Measurements from ENCODE around the gene PCLO.

Gene PCLO

GRCh38 chr7:82839063-82839462 lies 323.6 kb downstream of the PCLO start:
- no peak for DNase-seq (ENCODE audit: low read depth)

- no peak for DNase-seq (ENCODE audit: low read depth)
Observed at GRCh38 chr7:82838314-82838713, 324.4 kb downstream of the PCLO start.

- DNase-seq (ENCODE audit: low read depth), result no peak
Observed at GRCh38 chr7:82823073-82823472, 339.6 kb downstream of the PCLO start.

- DNase-seq (ENCODE audit: low read depth), result no peak
Observed at GRCh38 chr7:82821037-82821436, 341.6 kb downstream of the PCLO start.

- no peak for DNase-seq (ENCODE audit: low read depth)
Observed at GRCh38 chr7:82818171-82818570, 344.5 kb downstream of the PCLO start.

GRCh38 chr7:82816272-82816671 lies 346.4 kb downstream of the PCLO start:
- no peak for DNase-seq (ENCODE audit: low read depth)

GRCh38 chr7:82810558-82811259 lies 352.0 kb downstream of the PCLO start:
- DNase-seq (ENCODE audit: low read depth), result peak; percentile 53

GRCh38 chr7:82808633-82809032 lies 354.1 kb downstream of the PCLO start:
- DNase-seq (ENCODE audit: low read depth), result no peak

GRCh38 chr7:82805527-82805960 lies 357.1 kb downstream of the PCLO start:
- DNase-seq (ENCODE audit: low read depth), result peak; percentile 88

- DNase-seq (ENCODE audit: low read depth), result no peak
Observed at GRCh38 chr7:82803411-82803810, 359.3 kb downstream of the PCLO start.

GRCh38 chr7:82789883-82790609 lies 372.6 kb downstream of the PCLO start:
- DNase-seq (ENCODE audit: low read depth), result no peak

- no peak for DNase-seq (ENCODE audit: low read depth)
Observed at GRCh38 chr7:82778021-82778420, 384.7 kb downstream of the PCLO start.

- DNase-seq (ENCODE audit: low read depth), result no peak
Observed at GRCh38 chr7:82762880-82763279, 399.8 kb downstream of the PCLO start.

GRCh38 chr7:82760831-82761230 lies 401.9 kb downstream of the PCLO start:
- DNase-seq (ENCODE audit: low read depth), result peak; percentile 15

- DNase-seq (ENCODE audit: low read depth), result no peak
Observed at GRCh38 chr7:82760074-82760473, 402.6 kb downstream of the PCLO start.

- DNase-seq (ENCODE audit: low read depth), result peak; percentile 32
Observed at GRCh38 chr7:82755705-82756551, 406.8 kb downstream of the PCLO start.

- no peak for DNase-seq (ENCODE audit: low read depth)
Observed at GRCh38 chr7:82750007-82750406, 412.7 kb downstream of the PCLO start.

- DNase-seq (ENCODE audit: low read depth), result no peak
Observed at GRCh38 chr7:82745820-82746219, 416.9 kb downstream of the PCLO start.

- peak; percentile 5 for DNase-seq (ENCODE audit: low read depth)
Observed at GRCh38 chr7:82745117-82745516, 417.6 kb downstream of the PCLO start.

GRCh38 chr7:82742163-82742562 lies 420.5 kb downstream of the PCLO start:
- no peak for DNase-seq (ENCODE audit: low read depth)

GRCh38 chr7:82741493-82741892 lies 421.2 kb downstream of the PCLO start:
- no peak for DNase-seq (ENCODE audit: low read depth)

GRCh38 chr7:82740246-82740848 lies 422.3 kb downstream of the PCLO start:
- peak; percentile 43 for DNase-seq (ENCODE audit: low read depth)

All from non-pigmented ciliary epithelial cell (primary cell).